Renal pelvis (tissue), 4 donors: ENCODE data around the gene TOP1. TPM values are rescaled to one million over a fixed set of nuclear protein-coding genes. Genes with fewer than 3 reads are reported as not detected.

ENCODE experiments used
- DNase-seq: peaks from one replicate; pipeline ENCODE4 v3.0.0-alpha.2; 2013
- polyA plus RNA-seq, 3 donors: library from polyadenylated mRNA; unstranded; fragments of 120-200 nt; gene quantifications; one replicate each; pipeline ENCODE4 v1.2.1, GENCODE V29; 2013; ENCODE audit not compliant: insufficient read length in 3 of 3

The TOP1 gene
- polyA plus RNA-seq, 3 donors = 97.7 to 115 (median 111) TPM

GRCh38 chr20:41031243-41031619, 2.6 kb downstream of the TOP1 start:
- no peak for DNase-seq

DNA sequence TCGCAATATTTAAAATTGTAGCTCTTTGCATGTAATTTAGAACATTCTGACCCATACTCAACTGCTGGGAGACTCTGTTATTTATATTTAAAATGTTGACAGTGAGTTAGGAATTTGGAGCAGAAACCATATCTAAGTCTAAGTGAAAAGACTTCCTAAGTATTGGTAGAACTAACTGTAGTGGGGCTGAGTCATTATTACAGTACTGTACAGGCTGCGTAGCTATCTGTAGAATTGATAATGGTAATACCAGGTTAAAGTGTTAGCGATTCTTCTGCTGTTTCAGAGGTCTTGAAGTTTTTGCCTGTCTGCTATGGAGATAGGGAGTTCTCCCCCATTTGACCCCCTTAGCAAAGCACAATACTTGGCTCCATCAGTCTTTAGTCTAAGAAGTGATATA, 3.6 kb downstream of the TOP1 start:
- DNase-seq = no peak

DNA sequence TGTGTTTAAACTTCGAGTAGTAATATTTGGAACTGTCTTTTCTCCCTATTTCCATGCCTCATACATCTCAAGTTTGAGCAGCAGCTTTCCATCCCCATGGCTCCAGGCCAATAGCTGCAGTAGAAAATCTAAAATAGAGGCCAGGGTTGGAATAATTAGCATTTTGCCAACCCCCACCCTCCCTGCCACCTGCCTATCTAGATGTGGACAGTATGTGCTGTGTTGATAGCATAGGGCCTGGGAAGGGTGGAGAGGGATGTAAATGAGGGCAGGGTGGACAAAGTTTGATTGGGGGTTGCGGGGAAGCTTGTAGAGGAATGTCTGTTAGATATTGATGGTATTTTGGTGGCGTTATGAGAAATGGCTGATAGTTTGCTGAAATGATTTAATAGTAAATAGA, 5.6 kb downstream of the TOP1 start:
- no peak for DNase-seq

DNA sequence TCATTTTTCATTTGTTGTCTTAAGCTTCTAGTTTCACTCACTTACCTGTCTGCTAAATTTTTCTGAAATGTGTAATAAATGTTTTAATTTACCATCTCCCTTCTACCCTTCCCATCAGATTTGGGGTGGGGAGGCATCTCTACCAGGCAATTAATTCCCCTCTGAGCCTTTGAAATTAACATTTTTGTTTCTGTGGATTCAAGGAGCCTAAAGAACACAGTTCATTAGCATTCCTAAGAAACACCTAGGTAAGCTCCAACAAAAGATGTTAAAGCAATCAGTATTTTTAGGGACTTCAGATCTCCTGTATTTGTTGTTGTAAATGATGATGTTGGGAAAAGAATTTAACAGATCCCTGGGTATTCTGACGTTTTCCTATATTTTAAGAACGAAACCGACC, 6.6 kb downstream of the TOP1 start:
- no peak for DNase-seq

DNA sequence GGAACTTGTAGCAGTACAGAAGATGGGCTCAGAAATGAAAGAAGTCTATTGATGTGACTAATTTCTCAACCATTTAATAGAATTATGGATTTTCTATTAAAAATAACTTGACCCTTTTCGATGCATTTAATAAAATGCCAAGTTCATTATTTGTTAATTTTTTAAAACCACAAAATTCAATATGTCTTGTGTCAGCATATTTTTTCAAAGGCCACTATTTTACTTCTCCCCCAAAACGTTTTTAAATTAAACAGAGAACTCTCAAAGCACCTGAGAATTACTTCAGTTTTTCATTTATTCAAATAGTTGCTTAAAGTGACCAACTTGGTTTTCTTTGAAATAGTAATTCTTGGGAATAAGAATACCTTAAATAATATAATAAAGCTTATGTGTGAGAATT, 8.6 kb downstream of the TOP1 start:
- no peak for DNase-seq

DNA sequence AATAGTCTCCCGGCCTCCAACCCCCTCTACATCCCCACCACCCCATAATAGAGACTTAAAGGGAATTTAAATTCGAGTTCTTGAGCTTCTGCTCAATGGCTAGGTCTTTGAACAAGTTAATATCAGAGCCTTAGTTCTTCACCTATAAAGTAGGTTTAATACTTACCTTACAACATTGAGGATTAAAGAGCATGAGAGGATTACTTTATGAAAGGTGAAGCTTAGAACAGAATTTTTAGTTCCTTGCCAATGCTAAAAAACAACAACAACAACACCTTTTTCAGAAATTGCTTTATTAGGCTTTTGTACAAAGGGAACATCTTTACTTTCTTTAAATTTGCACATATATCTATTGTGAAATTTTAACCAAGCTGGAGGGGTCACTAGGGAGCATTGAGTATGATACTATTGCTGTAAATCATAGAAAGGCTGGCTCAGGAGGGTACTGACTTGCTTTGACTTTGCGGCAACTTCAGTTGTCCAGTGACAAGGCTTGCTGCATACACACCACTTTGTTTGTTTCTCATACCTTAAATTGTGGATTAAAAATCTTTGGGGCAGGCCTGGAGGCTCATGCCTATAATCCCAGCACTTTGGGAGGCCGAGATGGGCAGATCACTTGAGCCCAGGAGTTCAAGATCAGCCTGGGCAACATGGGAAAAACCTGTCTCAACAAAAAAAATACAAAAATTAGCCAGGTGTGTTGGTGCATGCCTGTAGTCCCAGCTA, 9.7 kb downstream of the TOP1 start:
- no peak for DNase-seq

DNA sequence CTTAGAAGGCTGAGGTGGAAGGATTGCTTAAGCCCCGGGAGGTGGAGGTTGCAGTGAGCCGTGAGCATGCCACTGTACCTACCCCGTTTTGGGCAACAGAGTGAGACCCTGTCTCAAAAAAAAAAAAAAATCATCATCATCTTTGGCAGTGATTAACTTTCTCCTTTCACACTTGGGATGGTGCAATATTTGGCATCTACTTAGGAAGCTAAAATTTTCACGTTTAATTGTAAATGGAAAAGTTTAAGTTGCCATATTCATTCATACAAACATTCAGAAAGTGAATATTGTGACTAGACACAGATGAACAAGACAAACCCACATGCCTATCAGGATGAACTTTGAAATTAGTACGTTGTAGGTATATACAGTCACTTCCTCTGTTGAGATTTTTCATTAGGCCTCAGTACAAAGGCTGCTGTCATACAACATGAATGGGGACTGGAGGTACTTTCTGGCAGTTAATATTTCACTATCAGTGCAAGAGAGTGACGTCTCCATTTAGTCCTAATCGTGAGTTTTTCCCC, 10.3 kb downstream of the TOP1 start:
- no peak for DNase-seq

DNA sequence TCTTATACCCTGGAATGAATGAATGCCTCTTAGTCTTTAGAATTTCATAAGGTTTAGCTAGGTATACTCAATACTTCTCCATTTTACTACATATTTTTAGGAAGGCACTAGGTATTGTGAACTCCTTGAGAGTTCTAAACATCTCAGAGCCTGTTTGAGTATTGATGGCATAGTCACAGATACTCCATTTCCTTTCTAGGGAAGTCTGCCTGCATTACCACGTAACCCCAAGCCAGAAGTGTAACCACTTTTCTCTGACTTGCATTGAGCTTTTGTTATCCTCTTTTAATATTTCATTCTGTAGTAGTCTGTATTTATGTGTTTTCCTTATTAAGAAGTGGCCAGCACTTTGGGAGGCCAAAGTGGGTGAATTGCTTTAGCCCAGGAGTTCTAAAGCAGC, 12.2 kb downstream of the TOP1 start:
- DNase-seq = no peak

GRCh38 chr20:41041693-41042092, 13.1 kb downstream of the TOP1 start:
- DNase-seq = no peak

DNA sequence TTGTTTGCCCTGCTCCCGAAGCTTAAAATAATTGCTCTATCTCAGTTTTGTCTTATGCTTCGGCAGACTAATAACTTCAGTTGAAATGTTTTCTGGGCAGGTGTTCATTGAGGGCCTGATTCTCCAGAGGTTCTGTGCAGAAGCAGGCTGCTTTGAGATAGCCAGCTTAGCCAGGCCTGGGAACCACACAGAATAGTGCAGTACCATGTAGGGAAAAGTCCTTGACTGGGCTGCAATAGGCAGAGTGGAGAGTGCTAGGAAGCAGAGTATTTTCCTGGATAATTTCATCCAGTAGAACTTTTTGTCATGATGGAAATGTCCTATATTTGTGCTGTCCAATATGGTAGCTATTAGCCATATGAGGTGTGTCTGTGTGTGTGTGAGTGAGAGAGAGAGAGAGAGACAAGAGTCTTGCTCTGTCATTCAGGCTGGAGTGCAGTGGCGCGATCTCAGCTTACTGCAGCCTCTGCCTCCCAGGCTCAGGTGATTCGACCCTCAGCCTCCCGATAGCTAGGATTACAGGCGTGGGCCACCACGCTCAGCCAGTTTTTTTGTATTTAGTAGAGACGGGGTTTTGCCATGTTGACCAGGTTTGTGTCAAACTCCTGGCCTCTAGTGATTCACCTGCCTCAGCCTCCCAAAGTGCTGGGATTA, 15.9 kb downstream of the TOP1 start:
- DNase-seq = no peak

DNA sequence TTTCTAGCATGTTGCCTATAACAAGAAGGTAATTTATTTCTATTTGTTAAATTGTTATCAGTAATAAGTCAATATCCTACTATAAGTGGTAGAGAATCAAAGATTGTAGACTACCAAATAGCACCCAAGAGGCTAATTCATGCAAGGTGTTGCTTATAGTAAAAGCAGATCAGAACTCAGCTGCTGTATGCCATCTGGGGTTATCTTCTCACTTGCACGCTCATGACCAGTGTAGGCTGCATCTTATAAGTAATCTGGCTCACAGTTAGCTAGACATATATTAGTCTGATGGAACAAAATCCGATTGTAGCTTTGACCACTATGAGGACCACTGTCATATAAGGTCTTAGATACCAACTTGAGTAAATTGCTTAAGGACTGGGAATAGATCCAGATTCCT, 17.0 kb downstream of the TOP1 start:
- no peak for DNase-seq

DNA sequence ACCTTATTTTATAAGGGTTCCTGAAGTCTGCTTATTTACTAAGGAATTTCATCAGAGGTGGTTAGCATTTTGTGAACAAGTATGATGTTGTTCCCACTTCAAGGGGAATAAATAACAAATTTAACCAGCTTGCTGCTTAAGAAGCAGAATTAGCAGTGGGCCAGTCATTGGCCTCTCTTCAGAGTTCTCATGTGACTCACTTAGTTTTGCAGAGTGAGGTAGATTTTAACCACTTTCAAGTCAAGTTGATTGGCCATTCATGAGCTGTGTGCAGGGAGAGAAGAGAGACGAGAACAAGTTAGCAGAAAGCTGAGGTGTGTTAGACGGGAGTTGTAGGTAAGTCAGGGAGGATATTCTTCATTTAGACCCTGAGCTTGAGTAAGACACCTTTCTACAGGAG, 18.1 kb downstream of the TOP1 start:
- DNase-seq = no peak

DNA sequence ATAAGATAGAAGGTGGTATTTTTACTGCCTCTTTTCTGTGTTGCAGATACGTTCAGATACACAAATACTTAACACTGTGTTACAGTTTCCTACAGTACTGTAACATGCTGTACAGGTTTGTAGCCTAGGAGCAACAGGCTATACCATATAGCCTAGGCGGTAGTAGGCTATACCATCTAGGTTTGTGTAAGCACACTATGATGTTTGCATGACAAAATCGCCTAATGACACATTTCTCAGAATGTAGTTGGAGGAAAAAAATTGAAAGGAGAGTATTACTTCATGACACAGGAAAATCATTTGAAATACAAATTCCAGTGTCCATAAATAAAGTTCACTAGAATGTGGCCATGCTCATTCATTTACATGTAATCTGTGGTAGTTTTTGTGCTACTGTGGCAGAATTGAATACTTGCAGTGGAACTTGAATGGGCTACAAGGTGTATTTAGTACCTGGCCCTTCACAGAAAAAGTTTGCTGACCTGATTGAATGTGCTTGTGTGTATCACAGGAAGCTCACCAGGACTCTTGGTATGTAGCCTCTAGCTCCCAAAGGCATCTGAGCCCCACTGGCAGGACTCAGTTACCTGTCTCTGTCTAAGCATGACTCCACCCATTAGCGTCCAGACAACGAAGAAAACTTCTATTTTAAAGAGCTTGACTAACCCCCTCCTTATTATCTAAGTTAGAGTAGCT, 18.8 kb downstream of the TOP1 start:
- no peak for DNase-seq

DNA sequence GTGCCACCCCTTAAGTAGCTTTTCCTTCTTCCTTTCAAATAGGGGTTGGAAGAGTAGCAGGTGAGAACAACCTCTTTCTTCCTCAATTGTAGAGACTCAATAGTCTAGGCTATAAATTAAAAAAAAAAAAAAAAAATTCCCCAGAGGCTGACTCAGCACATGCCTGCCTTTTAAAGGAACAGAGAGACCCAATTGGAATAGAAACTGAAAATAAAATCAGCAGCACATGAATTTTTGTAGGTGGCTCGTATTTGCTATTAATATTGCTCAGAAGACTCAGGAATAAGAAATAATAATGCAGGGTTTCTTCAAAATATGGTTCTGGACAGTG, 19.3 kb downstream of the TOP1 start:
- no peak for DNase-seq

DNA sequence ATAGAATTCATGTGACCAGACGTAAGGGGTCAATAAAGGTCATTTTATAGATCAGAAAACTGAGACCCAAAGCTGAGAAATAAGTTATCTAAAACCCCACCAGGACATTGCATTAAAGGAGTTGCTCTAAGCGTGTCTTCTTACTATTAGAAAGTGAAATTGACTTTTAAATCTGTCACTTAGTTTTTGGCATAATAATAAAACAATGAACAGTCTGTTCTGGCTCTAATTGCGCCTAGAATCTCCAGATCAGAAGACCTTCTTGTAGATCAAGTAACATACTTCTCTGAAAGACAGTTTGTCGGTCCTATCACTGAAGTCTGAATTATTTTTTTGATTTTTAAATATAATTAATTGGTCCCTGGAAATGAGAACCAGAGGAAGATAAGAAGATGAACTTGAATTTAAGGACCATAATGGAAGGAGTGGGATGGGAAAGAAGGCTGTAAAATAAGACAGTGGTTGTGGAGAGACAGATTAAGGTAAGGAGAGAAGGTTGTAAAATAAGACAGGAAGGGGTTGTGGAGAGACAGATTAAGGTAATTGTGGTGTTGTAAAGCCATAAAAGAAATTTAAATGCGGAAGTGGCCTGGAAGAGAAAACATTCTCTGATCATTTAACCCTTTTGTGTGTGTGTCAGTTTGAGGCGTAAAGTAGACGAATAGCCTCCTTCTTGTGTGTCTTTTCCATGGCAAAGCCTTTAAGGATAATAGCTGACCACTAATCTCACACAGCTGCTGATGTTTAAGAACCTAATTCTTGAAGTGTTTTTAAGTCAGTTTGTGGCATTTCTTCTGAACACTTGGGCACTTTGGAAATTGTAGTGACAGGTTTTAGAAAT, 20.1 kb downstream of the TOP1 start:
- DNase-seq = no peak

DNA sequence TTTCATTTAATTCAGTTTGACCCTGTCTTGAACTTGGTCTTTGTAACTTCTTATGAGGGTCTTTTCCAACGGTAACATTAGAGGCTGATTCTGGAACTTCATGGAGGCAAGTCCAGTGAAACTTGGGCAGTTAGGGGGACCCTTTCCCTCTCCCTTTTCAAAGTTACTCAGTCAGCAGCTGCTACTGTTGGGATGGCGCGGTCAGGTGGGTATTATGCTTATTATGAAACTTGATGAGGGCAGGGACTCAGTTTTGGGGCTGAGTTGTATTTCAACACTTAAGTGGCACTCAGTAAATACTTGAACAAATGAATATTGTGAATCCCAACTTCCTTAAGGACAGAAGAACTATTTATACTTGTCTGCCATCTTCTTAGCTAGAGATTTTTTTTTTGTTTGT, 20.8 kb downstream of the TOP1 start:
- no peak for DNase-seq

DNA sequence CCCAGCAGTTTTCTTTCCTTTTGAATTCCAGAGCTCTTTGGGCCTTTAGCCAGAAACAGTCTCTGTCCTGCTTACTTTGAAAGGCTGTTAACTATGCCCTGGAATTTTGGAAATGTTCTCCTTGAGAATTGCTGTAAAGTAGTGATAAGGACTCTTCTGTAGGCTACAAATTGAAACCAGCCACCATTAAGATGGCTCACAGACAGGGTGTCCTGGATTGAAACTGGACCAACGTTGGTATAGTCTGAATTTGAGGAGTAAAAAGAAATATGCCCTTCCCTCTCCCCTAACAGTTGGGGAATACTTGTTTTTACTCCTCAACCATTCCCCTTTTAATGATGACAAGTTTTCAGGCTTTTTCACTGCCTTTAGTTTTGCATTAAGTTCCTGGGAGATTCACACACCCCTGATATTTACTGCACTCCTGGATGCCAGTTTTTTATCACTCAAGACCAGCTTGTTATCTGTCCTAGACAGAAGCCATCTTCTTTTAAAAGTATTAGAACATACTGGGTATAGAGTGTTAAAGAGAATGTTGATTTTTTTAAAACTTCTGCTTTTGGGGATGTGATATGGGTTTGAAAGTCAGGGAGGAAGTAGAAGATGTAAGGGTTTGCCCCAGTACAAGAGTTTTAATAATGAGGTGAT, 21.9 kb downstream of the TOP1 start:
- DNase-seq = no peak

- no peak for DNase-seq
These were observed 22.6 kb downstream of the TOP1 start for GRCh38 chr20:41051009-41051825.

GRCh38 chr20:41052742-41053419, 24.3 kb downstream of the TOP1 start:
- no peak for DNase-seq
